ENCODE data around the gene ARMC9. TPM values are rescaled to one million over a fixed set of nuclear protein-coding genes. Genes with fewer than 3 reads are reported as not detected.
"Not testable (repeated sequence)": the region's sequence is repeated elsewhere in the genome, so short reads cannot be mapped to it uniquely, and the experiment has no call there.

Gene ARMC9
- total and polyA plus RNA-seq, 3 donors from 2014 or later = 35.0 to 49.7 (median 47.5) TPM

GRCh38 chr2:231371430-231372054 lies 173.1 kb downstream of the ARMC9 start:
- no peak for DNase-seq
- TF ChIP-seq CTCF (IDR thresholded peaks at IDR 0.05) = no peak
- TF ChIP-seq POLR2A (IDR thresholded peaks at IDR 0.05) = no peak
- Histone ChIP-seq H3K4me1 (no peaks in the 10 kb centered on the region), H3K27me3 (no peaks in the 10 kb centered on the region), H3K27ac (no peak overlapping the region), H3K4me3 (no peak overlapping the region), H3K9me3 (no peaks in the 10 kb centered on the region), H3K36me3 (ENCODE audit: low read depth, missing control alignments) (no peaks in the 10 kb centered on the region)
- 87 to 92% methylated on average over 8 to 13 of the region's 13 CpGs for WGBS, 2 donors
- intact Hi-C loops (cut with DNase I; ENCODE audit: low total_unique reads) = no loop called here

- H3K27me3 ChIP-seq = no peaks in the 10 kb centered on the region
- DNase-seq = no peak
- H3K9me3 ChIP-seq = no peaks in the 10 kb centered on the region
- no peaks in the 10 kb centered on the region for H3K4me1 ChIP-seq
- H3K4me3 ChIP-seq = no peak overlapping the region
- TF ChIP-seq POLR2A (IDR thresholded peaks at IDR 0.05) (no peak), CTCF (IDR thresholded peaks at IDR 0.05) (no peak)
- 89 to 91% methylated on average over 7 of the region's 7 CpGs for WGBS, 2 donors
- intact Hi-C loops (cut with DNase I; ENCODE audit: low total_unique reads) = no loop called here
- H3K27ac ChIP-seq = no peak overlapping the region
- no peaks in the 10 kb centered on the region for H3K36me3 ChIP-seq (ENCODE audit: low read depth, missing control alignments)
Observed at GRCh38 chr2:231372326-231372725, 173.9 kb downstream of the ARMC9 start.

GRCh38 chr2:231373184-231373583 lies 174.8 kb downstream of the ARMC9 start:
- H3K4me3 ChIP-seq = no peak overlapping the region
- no peak for DNase-seq
- H3K36me3 ChIP-seq (ENCODE audit: low read depth, missing control alignments) = no peaks in the 10 kb centered on the region
- 77 to 79% methylated on average over 8 of the region's 8 CpGs for WGBS, 2 donors
- no peaks in the 10 kb centered on the region for H3K9me3 ChIP-seq
- H3K27me3 ChIP-seq = no peaks in the 10 kb centered on the region
- H3K27ac ChIP-seq = no peak overlapping the region
- intact Hi-C loops (cut with DNase I; ENCODE audit: low total_unique reads) = no loop called here
- H3K4me1 ChIP-seq = no peaks in the 10 kb centered on the region
- TF ChIP-seq POLR2A (IDR thresholded peaks at IDR 0.05) = no peak
- TF ChIP-seq CTCF (IDR thresholded peaks at IDR 0.05) = no peak

- Histone ChIP-seq H3K27me3 (no peaks in the 10 kb centered on the region), H3K4me1 (no peaks in the 10 kb centered on the region), H3K4me3 (no peak overlapping the region), H3K9me3 (no peaks in the 10 kb centered on the region), H3K27ac (no peak overlapping the region), H3K36me3 (ENCODE audit: low read depth, missing control alignments) (no peaks in the 10 kb centered on the region)
- no peak for TF ChIP-seq POLR2A (IDR thresholded peaks at IDR 0.05)
- TF ChIP-seq CTCF (IDR thresholded peaks at IDR 0.05) = no peak
- DNase-seq = no peak
- 92 to 94% methylated on average over 9 of the region's 9 CpGs for WGBS, 2 donors
- intact Hi-C loops (cut with DNase I; ENCODE audit: low total_unique reads) = no loop called here
Observed at GRCh38 chr2:231373786-231374349, 175.4 kb downstream of the ARMC9 start.

- H3K9me3 ChIP-seq = no peaks in the 10 kb centered on the region
- 77 to 98% methylated on average over 2 of the region's 2 CpGs for WGBS, 2 donors
- H3K27ac ChIP-seq = no peak overlapping the region
- DNase-seq = no peak
- intact Hi-C loops (cut with DNase I; ENCODE audit: low total_unique reads) = no loop called here
- TF ChIP-seq POLR2A (IDR thresholded peaks at IDR 0.05) (no peak), CTCF (IDR thresholded peaks at IDR 0.05) (no peak)
- no peaks in the 10 kb centered on the region for H3K27me3 ChIP-seq
- no peaks in the 10 kb centered on the region for H3K4me1 ChIP-seq
- no peaks in the 10 kb centered on the region for H3K36me3 ChIP-seq (ENCODE audit: low read depth, missing control alignments)
- no peak overlapping the region for H3K4me3 ChIP-seq
Observed at GRCh38 chr2:231374771-231375170, 176.3 kb downstream of the ARMC9 start.

GRCh38 chr2:231375994-231376615 lies 177.7 kb downstream of the ARMC9 start:
- 69 to 75% methylated on average over 11 of the region's 11 CpGs for WGBS, 2 donors
- H3K9me3 ChIP-seq; H3K27me3 ChIP-seq; DNase-seq; H3K27ac ChIP-seq; H3K4me1 ChIP-seq; intact Hi-C loops (cut with DNase I; ENCODE audit: low total_unique reads); H3K36me3 ChIP-seq (ENCODE audit: low read depth, missing control alignments); H3K4me3 ChIP-seq: not testable (repeated sequence)

Data from testis (tissue), 3 donors.